Measurements from ENCODE around the gene CLSTN1.

The CLSTN1 gene

GRCh38 chr1:9855186-9855585, 31.4 kb upstream of the CLSTN1 start:
- no peak for DNase-seq
- intact Hi-C loops (cut with DNase I) = no loop called here

- intact Hi-C loops (cut with DNase I) = no loop called here
- no peak for DNase-seq
Measured at GRCh38 chr1:9853249-9853595, 29.5 kb upstream of the CLSTN1 start.

- intact Hi-C loops (cut with DNase I) = no loop called here
Measured at GRCh38 chr1:9852410-9853248, 28.9 kb upstream of the CLSTN1 start.

GRCh38 chr1:9852004-9852403, 28.2 kb upstream of the CLSTN1 start:
- DNase-seq = peak in 1 of 42 donors; percentile 16
- intact Hi-C loops (cut with DNase I) = no loop called here

More at GRCh38 chr1:9852410-9853248, 28.9 kb upstream of the CLSTN1 start:
- DNase-seq = peak; percentile 46 to 94 (median 74)

GRCh38 chr1:9850442-9851162, 26.8 kb upstream of the CLSTN1 start:
- no peak for DNase-seq

GRCh38 chr1:9849691-9850441, 26.1 kb upstream of the CLSTN1 start:
- peak in 3 of 42 donors; percentile 26 to 50 (median 40) for DNase-seq
- intact Hi-C loops (cut with DNase I) = no loop called here

More at GRCh38 chr1:9850442-9851162, 26.8 kb upstream of the CLSTN1 start:
- intact Hi-C loops (cut with DNase I) = no loop called here

GRCh38 chr1:9848022-9848421, 24.3 kb upstream of the CLSTN1 start:
- intact Hi-C loops (cut with DNase I) = no loop called here
- DNase-seq = peak in 33 of 42 donors; percentile 37 to 85 (median 58)

- intact Hi-C loops (cut with DNase I) = no loop called here
- no peak for DNase-seq
Measured at GRCh38 chr1:9847269-9847668, 23.5 kb upstream of the CLSTN1 start.

- intact Hi-C loops (cut with DNase I) = no loop called here
Measured at GRCh38 chr1:9846611-9847171, 22.9 kb upstream of the CLSTN1 start.

GRCh38 chr1:9845914-9846313, 22.1 kb upstream of the CLSTN1 start:
- intact Hi-C loops (cut with DNase I) = no loop called here
- no peak for DNase-seq

More at GRCh38 chr1:9846611-9847171, 22.9 kb upstream of the CLSTN1 start:
- no peak for DNase-seq

- intact Hi-C loops (cut with DNase I) = no loop called here
- DNase-seq = no peak
Measured at GRCh38 chr1:9844756-9845155, 21.0 kb upstream of the CLSTN1 start.

- DNase-seq = peak in 37 of 42 donors; percentile 37 to 92 (median 65)
- intact Hi-C loops (cut with DNase I) = no loop called here
Measured at GRCh38 chr1:9844106-9844505, 20.3 kb upstream of the CLSTN1 start.

- DNase-seq = peak in 1 of 42 donors; percentile 33
- intact Hi-C loops (cut with DNase I) = no loop called here
Measured at GRCh38 chr1:9843576-9843945, 19.8 kb upstream of the CLSTN1 start.

GRCh38 chr1:9842781-9843575, 19.2 kb upstream of the CLSTN1 start:
- DNase-seq = peak in 5 of 42 donors; percentile 31 to 50 (median 38)
- intact Hi-C loops (cut with DNase I) = no loop called here

GRCh38 chr1:9842073-9842711, 18.4 kb upstream of the CLSTN1 start:
- peak in 1 of 42 donors; percentile 27 for DNase-seq
- intact Hi-C loops (cut with DNase I) = no loop called here

- intact Hi-C loops (cut with DNase I) = no loop called here
- DNase-seq = peak in 1 of 42 donors; percentile 20
Measured at GRCh38 chr1:9841460-9841859, 17.7 kb upstream of the CLSTN1 start.

GRCh38 chr1:9840176-9840575, 16.4 kb upstream of the CLSTN1 start:
- peak in 3 of 42 donors; percentile 7 to 23 (median 20) for DNase-seq
- intact Hi-C loops (cut with DNase I) = no loop called here

GRCh38 chr1:9838946-9839345, 15.2 kb upstream of the CLSTN1 start:
- intact Hi-C loops (cut with DNase I) = no loop called here
- DNase-seq = peak in 20 of 42 donors; percentile 17 to 71 (median 52)

All from head of caudate nucleus (tissue), 42 donors.